A673 (cell line): ENCODE data around the gene IRS2.

Source experiments
- CTCF ChIP-seq: fragments of 300-800, 200-600 bp; sonication (generic); conservative IDR thresholded peaks from 2 replicates; pipeline ENCODE4 v1.5.1; 2017; ENCODE audit warnings: low read depth, mild to moderate bottlenecking, antibody characterized with exemption, low read length, moderate library complexity, mixed read lengths
- EZH2 ChIP-seq: fragments of 200-600 bp; sonication (generic); IDR thresholded peaks from 2 replicates; pipeline ENCODE4 v1.6.1; 2017; ENCODE audit warnings: borderline replicate concordance, low read depth, mild to moderate bottlenecking, mixed read lengths, antibody characterized with exemption, low read length; ENCODE audit not compliant: poor library complexity, severe bottlenecking

- TF ChIP-seq CTCF (no peak), EZH2 (no peak)
These were observed 8.3 kb downstream of the IRS2 start for GRCh38 chr13:109778102-109778542.
